ENCODE data around the gene C1QA. TPM values are rescaled to one million over a fixed set of nuclear protein-coding genes. Genes with fewer than 3 reads are reported as not detected.

The C1QA gene
- total and polyA plus RNA-seq, 2 of the 13 experiments (the other 11 are each of a cell fraction or from before 2014, with no cell fraction given) = not detected

GRCh38 chr1:22635436-22635835, 992 bp upstream of the C1QA start:
- intact Hi-C loops (cut with micrococcal nuclease; ENCODE audit: unreplicated experiment) (no loop called here), in situ Hi-C loops (cut with HindIII; ENCODE audit: extremely low pct_ligation_motif_present, low pct_unique_long_range_greater_than_20kb) (no loop called here)
- Histone ChIP-seq H3K27ac (ENCODE audit: extremely low read length, insufficient read depth, low read length) (no peak overlapping the region), H3K9ac (ENCODE audit: insufficient read depth, low read depth, low read length) (no peak overlapping the region), H3K79me2 (ENCODE audit: insufficient read depth, low read length) (no peaks in the 10 kb centered on the region), H3K4me2 (ENCODE audit: low read depth, low read length) (no peak overlapping the region), H3K36me3 (replicated peaks in 1 of 2; ENCODE audit: control insufficient read depth in 1 of 2, insufficient read depth in 2 of 2, low read length in 2 of 2) (no peaks in the 10 kb centered on the region), H3K4me3 (replicated peaks in 1 of 3; ENCODE audit: insufficient read depth in 1 of 3, low read depth in 2 of 3, low read length in 3 of 3) (no peak overlapping the region), H2AFZ (ENCODE audit: low read length) (no peak overlapping the region), H3K9me3 (ENCODE audit: low read length) (no peaks in the 10 kb centered on the region), H4K20me1 (ENCODE audit: insufficient read depth, low read length) (no peaks in the 10 kb centered on the region), H3K27me3 (ENCODE audit: control insufficient read depth in 1 of 2, insufficient read depth in 2 of 2, low read length in 2 of 2) (peaks cover 0 to 43% of the 10 kb centered on the region in 2 experiments; a peak in 2 of 5 replicates), H3K4me1 (ENCODE audit: insufficient read depth, low read length) (no peaks in the 10 kb centered on the region)
- 9% methylated on average over 6 of the region's 7 CpGs for WGBS (ENCODE audit: low lambda C conversion rate)
- CTCF ChIA-PET (ENCODE audit: low intra/inter-chr PET ratio, low total read pairs) = no interaction called here
- DNase-seq (ENCODE audit: low spot score) (no peak), ATAC-seq (no peak), FAIRE-seq (no peak)
- POLR2A ChIA-PET = no interaction called here
- no TSS peak for BruUV-seq (replicated peaks)
- TF ChIP-seq TCF12 (IDR thresholded peaks at IDR 0.05) (no peak), TCF12 (CRISPR knock-in tag; IDR thresholded peaks at IDR 0.05) (no peak), BCL6 (CRISPR knock-in tag; IDR thresholded peaks at IDR 0.05) (no peak), KDM5A (IDR thresholded peaks at IDR 0.05; ENCODE audit: borderline replicate concordance, low read length) (no peak), CCDC6 (CRISPR knock-in tag; IDR thresholded peaks at IDR 0.05) (no peak), ISX (CRISPR knock-in tag; conservative IDR thresholded peaks at IDR 0.05) (no peak)

- no TSS peak for BruUV-seq (replicated peaks)
- in situ Hi-C loops (cut with HindIII; ENCODE audit: extremely low pct_ligation_motif_present, low pct_unique_long_range_greater_than_20kb) = no loop called here
- WGBS (ENCODE audit: low lambda C conversion rate) = 4% methylated on average over 6 of the region's 6 CpGs
These were observed 499 bp downstream of the C1QA start for GRCh38 chr1:22636927-22637326.

More at GRCh38 chr1:22636927-22637326, 499 bp downstream of the C1QA start:
- FAIRE-seq (no peak), ATAC-seq (no peak), DNase-seq (ENCODE audit: low spot score) (no peak)
- Histone ChIP-seq H3K4me2 (ENCODE audit: low read depth, low read length) (no peak overlapping the region), H3K27ac (ENCODE audit: extremely low read length, insufficient read depth, low read length) (no peak overlapping the region), H4K20me1 (ENCODE audit: insufficient read depth, low read length) (no peaks in the 10 kb centered on the region), H3K79me2 (ENCODE audit: insufficient read depth, low read length) (no peaks in the 10 kb centered on the region), H3K36me3 (replicated peaks in 1 of 2; ENCODE audit: control insufficient read depth in 1 of 2, insufficient read depth in 2 of 2, low read length in 2 of 2) (no peaks in the 10 kb centered on the region), H3K4me3 (replicated peaks in 1 of 3; ENCODE audit: insufficient read depth in 1 of 3, low read depth in 2 of 3, low read length in 3 of 3) (no peak overlapping the region), H3K9ac (ENCODE audit: insufficient read depth, low read depth, low read length) (no peak overlapping the region), H3K27me3 (ENCODE audit: control insufficient read depth in 1 of 2, insufficient read depth in 2 of 2, low read length in 2 of 2) (peaks cover 0 to 31% of the 10 kb centered on the region in 2 experiments; a peak in 2 of 5 replicates), H2AFZ (ENCODE audit: low read length) (no peak overlapping the region), H3K4me1 (ENCODE audit: insufficient read depth, low read length) (no peaks in the 10 kb centered on the region), H3K9me3 (ENCODE audit: low read length) (no peaks in the 10 kb centered on the region)
- CTCF ChIA-PET (ENCODE audit: low intra/inter-chr PET ratio, low total read pairs) = no interaction called here
- TF ChIP-seq ZBTB14 (CRISPR knock-in tag; IDR thresholded peaks at IDR 0.05) = no peak
- no peak for TF ChIP-seq ZNF10 (CRISPR knock-in tag; IDR thresholded peaks at IDR 0.05; ENCODE audit: borderline replicate concordance, low read depth)
- no peak for TF ChIP-seq TCF7L2 (IDR thresholded peaks at IDR 0.05; ENCODE audit: low read depth, low read length)
- TF ChIP-seq KMT2A (CRISPR knock-in tag; IDR thresholded peaks at IDR 0.05) = no peak
- no peak for TF ChIP-seq CHD4 (IDR thresholded peaks at IDR 0.05; ENCODE audit: borderline replicate concordance, low read length)
- no peak for TF ChIP-seq NR2F6 (IDR thresholded peaks at IDR 0.05)
- TF ChIP-seq NR2F6 (CRISPR knock-in tag; IDR thresholded peaks at IDR 0.05) = no peak
- no peak for TF ChIP-seq PRMT3 (CRISPR knock-in tag; IDR thresholded peaks at IDR 0.05; ENCODE audit: borderline replicate concordance, low read depth)
- TF ChIP-seq REXO4 (CRISPR knock-in tag; IDR thresholded peaks at IDR 0.05; ENCODE audit: borderline replicate concordance) = no peak
- TF ChIP-seq SRSF9 (IDR thresholded peaks at IDR 0.05; ENCODE audit: borderline replicate concordance, insufficient read depth, low read depth, low read length, poor library complexity, severe bottlenecking) = no peak
- no peak for TF ChIP-seq RAD21 (CRISPR knock-in tag; IDR thresholded peaks at IDR 0.05)
- TF ChIP-seq TOPORS (CRISPR knock-in tag; IDR thresholded peaks at IDR 0.05) = no peak
- intact Hi-C loops (cut with micrococcal nuclease; ENCODE audit: unreplicated experiment) = no loop called here
- POLR2A ChIA-PET = no interaction called here

Measured in HepG2 (cell line).